GM18526 (cell line): ENCODE results near the gene ZFYVE9.

Experiments used
- POLR2A ChIP-seq: IDR thresholded peaks from 3 replicates; pipeline ENCODE4 v1.6.1; 2011; ENCODE audit not compliant: insufficient read length; ENCODE audit errors: extremely low read depth

Gene ZFYVE9

DNA sequence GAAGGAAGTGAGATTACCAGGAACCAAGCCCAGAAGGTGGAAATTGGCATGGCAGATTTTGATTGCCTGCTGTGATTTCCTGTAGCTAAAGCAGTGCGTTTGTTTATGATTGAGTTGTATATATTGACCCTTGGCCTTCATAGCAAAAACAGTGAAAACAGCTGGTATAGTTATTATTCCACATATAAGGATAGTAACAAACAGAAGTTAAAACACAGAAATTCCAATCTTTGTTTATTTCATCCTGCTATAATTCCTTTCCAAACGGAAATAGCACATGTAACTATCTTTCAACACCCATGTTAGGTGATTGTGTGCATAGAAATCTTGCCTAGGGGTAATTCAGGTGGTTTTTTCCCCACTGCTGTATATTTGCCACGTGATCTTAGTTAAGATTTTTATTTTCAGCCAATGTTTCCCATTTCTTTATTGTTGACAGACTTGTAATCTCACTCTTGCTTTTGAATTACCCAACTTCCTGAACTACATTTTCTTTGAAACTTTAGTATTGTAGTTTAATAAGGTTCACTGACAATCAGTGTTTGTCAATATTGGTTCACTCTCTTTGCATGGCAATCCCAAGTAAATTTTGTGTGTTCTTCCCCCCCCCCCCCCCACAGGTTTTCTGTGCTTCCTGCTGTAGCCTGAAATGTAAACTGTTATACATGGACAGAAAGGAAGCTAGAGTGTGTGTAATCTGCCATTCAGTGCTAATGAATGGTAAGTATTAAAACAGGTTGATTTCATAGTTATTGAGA, 121.4 kb downstream of the ZFYVE9 start:
- TF ChIP-seq POLR2A: no peak

DNA sequence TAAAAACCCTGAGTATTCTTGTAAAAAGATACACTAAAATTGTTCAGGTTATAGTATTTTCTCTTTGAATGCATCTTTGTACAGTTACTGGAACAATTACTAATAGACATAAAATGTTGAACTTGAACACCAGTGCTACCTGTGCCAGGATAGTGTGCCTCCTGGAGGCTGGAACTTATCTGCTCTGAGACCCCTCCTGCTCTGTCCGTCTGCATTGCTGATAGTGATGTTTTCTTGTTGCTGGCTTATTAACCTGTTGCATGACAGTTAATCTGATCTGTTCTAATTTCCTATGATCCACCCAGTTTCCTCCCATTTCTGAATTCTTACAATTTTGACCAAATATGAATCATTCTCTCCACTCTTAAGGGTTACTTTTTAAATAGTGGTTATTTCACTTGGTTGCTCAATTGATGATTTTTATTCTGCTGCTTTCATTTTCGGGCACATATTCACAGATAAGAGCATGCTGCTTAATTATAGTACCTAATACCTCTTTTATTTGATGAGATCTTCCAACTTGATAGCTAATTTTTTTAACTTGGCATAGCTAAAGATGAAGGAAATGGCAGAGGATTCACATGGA, 122.7 kb downstream of the ZFYVE9 start:
- TF ChIP-seq POLR2A: no peak

DNA sequence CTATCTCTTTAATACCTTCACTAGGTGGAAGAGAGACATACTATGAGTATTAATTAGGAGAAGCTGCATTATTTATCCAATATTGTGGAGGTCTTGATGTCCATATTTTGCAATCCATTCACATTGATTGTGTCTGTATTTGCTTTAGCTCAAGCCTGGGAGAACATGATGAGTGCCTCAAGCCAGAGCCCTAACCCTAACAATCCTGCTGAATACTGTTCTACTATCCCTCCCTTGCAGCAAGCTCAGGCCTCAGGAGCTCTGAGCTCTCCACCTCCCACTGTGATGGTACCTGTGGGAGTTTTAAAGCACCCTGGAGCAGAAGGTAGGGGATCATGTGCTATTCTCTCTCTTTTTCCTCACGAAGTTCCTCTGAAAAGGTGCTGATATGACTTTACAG, 124.6 kb downstream of the ZFYVE9 start:
- TF ChIP-seq POLR2A: no peak

DNA sequence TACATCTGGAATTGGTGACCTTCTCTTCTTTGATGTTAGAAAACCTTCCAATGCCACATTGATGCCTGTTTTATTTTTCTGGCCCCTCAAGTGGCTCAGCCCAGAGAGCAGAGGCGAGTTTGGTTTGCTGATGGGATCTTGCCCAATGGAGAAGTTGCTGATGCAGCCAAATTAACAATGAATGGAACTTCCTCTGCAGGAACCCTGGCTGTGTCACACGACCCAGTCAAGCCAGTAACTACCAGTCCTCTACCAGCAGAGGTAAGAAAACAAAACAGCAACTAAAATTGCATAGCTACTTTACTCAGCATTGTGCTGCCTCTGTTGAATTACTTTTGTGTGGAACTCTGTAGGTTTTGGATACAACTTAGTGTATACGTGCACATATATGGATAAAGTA, 126.5 kb downstream of the ZFYVE9 start:
- no peak for TF ChIP-seq POLR2A

DNA sequence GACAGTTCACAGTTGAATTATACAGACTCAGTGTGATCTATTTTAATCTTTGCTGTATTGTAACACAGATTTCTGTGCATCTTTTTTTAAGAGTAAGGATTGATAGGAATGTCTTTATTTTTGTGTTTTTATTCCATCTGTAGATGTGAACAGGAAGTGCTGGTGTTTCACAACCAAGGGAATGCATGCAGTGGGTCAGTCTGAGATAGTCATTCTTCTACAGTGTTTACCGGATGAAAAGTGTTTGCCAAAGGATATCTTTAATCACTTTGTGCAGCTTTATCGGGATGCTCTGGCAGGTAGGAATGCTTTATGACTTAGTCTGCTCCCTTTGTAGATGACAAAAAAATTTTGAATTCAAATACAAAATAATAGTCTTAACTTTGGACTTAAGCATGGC, 139.6 kb downstream of the ZFYVE9 start:
- TF ChIP-seq POLR2A: no peak

DNA sequence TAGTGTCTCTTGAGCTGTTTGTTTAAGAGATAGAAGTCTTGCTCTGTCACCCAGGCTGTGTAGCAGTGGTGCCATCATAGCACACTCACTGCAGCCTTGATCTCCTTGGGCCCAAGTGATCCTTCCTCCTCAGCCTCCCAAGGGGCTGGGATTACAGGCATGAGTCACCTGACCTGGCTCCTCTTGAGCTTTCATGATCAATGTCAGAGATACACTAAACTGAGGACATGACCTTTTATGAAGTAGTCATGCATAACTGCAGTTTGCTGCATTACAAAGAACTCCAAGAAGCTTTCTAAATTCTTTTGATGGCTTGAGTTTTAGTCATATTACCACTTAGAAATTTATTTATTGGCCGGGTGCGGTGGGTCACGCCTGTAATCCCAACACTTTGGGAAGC, 146.4 kb downstream of the ZFYVE9 start:
- no peak for TF ChIP-seq POLR2A

DNA sequence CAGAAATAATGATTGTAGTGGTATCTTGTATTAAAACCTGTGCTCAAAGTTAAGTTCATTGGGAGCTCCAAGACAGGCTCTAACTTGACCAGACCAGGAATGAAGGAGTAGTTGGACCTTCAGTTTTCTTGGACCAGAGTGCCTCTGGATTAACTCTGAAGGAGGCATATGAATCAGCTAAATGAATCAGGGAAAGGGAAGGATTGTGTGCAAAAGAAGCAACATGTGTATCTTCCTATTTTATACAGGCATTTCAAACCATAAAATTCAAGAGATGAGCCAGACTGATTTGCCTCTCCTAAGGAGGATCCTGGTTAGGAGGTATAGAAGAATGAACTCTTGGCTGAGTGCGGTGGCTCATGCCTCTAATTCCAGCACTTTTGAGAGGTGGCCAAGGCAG, 152.7 kb downstream of the ZFYVE9 start:
- no peak for TF ChIP-seq POLR2A

DNA sequence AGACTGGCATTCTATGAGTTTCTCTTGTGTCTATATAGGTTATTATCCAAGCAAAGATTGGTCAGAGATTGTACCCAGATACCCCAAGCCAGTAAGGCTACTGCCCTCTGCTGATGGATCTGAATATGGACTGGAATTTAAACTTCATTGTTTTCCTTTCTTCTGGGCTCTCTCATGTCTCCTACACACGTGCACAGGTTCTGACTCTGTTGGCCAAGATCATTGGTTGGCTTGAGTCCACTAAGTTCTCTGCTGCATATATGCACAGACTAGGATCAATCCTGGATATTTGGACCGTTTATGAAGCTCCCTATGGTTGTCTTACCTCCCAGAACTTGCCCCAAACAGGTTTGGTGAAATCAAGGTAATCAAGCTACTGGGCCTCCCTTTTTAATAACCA, 154.5 kb downstream of the ZFYVE9 start:
- TF ChIP-seq POLR2A: no peak

DNA sequence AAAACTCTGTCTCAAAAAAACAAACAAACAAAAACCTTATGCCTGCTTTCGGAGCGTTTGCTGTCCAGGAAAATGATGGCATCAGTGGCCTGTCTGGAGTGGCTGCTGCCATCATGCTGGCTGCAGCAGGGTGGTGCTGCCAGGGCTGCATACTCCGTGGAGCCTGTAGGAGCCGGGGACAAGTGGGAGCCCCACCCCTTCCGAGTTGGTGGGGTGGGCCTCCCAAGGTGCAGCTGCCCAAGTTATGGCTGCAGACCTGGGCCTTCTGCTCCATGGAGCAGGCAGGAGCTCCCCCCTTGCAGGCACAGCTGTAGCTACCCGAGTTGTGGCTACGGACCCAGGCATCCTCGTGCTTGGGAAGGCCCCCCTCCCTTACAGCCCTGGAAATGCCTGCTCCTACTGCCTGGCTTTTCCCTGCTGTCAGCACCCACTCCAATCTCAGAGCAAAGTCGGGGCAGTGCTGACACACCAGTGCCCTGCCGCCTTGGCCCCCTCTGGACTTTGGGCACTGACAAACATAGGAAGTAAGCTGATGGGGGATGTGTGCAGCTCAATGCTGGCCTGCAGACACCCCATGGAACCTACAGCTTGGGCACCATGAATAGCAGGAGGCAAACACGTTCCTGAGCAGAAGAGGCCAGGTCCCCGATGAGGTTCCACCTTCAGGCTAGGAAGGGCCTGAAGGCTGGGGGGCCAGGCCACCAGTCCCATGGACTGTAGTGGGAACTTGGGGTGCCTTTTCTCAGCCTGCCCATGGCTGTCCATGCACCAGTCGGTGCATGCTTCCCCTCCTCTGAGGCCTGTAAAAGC, 163.7 kb downstream of the ZFYVE9 start:
- TF ChIP-seq POLR2A: no peak

DNA sequence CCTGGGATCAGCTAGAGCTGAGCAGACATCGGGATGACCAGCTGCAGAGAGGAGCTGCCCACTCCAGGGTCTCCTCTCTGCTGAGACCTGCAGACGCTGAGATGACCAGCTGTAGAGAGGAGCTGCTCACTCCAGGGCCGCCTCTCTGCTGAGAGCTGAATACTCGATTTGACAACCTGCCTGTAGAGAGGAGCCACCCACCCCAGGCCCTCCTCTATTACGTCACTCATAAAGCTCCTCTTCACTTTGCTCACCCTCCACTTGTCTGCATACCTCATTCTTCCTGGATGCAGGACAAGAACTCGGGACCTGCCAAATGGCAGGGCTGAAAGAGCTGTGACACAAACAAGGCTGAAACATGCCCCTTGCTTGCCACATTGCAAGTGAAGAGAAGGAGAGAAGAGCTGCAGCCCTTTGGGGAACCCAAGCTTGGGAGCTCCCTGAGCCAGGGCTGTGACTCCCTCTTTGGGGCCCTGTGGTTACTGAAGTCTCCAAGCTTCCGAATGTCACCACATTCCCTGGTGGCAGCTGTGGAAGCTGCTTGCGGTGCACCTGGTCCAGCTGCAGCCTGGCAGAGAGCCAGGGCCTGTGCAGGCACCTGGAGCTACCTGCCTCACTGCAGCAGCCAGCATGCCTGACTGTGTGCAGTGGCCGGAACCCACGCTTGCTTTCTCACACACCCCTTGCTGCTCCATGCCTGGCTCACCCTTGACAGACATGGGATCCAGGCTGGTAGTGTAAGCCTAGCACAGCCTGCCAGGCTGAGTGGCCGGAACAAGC, 164.5 kb downstream of the ZFYVE9 start:
- no peak for TF ChIP-seq POLR2A

DNA sequence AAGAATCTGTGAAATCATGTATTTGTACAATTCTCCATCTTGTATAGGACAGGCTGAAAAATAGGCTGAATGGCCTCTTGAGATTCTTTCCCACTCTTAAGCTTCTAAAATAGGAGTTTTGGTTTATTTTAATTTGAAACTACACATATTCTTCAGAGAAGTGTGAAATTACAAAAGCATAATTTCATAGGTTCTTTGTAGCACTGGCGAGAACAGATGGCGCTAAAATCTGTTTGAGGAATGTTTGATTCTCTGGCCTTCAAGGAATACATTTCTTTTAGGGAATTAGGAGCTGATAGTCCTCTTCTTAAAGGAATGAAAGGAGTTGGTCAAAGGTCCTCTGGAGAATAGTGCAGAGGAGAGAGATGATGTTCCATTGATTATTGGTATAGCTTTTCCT, 179.2 kb downstream of the ZFYVE9 start:
- TF ChIP-seq POLR2A: no peak

DNA sequence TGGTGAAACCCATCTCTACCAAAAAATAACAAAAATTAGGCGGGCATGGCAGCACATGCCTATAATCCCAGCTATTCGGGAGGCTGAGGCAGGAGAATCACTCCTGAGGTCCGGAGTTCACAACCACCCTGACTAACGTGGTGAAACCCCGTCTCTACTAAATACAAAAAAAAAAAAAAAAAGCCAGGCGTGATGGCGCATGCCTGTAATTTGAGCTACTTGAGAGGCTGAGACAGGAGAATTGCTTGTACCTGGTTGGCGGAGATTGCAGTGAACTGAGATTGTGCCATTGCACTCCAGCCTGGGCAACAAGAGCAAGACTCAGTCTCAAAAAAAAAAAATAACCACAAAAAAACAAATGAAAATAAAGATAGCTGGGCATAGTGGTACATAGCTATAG, 181.8 kb downstream of the ZFYVE9 start:
- TF ChIP-seq POLR2A: no peak

DNA sequence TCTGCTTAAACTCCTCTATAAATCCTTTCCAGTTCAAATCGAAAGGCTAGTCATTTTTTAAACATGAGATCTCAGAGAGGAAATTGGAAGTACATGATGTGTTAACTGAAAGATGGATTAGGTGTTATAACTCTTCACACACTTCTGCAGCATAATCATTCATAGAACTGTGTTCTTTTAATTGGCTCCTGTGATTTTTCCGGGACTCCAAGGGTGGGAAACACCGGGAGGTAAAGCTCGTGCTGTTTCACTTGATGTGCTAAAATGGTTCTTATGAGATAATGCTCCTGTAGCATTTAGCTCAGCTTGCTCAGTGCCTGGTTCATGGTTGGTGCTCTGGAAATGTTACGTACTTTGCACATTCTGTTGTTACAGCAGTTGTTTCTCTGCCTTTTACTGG, 183.9 kb downstream of the ZFYVE9 start:
- no peak for TF ChIP-seq POLR2A

DNA sequence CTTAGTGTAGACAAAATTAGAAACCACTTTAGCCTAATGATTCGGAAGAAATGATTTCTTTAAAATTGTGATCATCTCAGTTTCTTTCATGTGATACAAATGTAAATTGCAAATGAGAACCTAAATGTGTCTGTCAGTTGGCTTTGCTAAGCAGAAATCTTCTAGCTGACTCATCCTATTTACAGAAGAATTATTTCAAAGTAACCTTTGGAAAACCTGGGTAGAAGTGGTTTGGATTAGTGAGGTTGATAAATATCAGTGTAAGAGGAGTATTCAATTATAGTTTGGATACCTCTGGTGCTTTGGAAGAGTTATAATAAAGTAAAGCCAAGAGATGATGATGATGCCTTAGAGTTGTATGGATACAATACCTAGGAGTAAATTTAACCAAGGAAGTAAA, 186.7 kb downstream of the ZFYVE9 start:
- no peak for TF ChIP-seq POLR2A

DNA sequence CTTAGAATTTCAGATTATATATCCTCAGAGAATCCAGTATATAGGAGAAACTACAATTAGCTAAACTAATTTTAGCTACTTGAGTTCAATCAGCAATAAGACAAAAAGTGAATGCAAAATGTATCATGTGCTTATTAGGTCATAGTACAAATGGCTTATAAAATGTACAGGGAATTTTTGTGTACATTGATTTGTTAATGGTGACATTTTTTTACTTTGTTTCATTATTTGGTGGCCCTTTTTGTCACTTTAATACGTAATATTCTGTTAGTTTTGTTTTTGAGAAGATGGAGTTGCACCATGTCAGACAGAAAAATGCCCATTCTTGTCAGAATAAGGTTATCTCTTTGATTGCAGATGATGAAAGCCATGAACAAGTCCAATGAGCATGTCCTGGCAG, 190.5 kb downstream of the ZFYVE9 start:
- TF ChIP-seq POLR2A: no peak
